ACHN (cell line): ENCODE results near the gene EFNA2.
"Not testable (repeated sequence)": the region's sequence is repeated elsewhere in the genome, so short reads cannot be mapped to it uniquely, and the experiment has no call there.

Source experiments
- DNase-seq: peaks from one replicate; pipeline ENCODE4 v3.0.0-alpha.2; 2015
- in situ Hi-C: cut with HindIII; loops from 2 replicates; pipeline ENCODE4 v1.10.0; 2017; ENCODE audit warnings: low sequenced_read_pairs, low pct_ligation_motif_present, low pct_unique_long_range_greater_than_20kb

The EFNA2 gene

GRCh38 chr19:1307320-1307719 lies 21.6 kb downstream of the EFNA2 start:
- in situ Hi-C loops: no loop called here
- no peak for DNase-seq

GRCh38 chr19:1307755-1308303 lies 22.2 kb downstream of the EFNA2 start:
- in situ Hi-C loops: no loop called here
- DNase-seq: no peak

- no peak for DNase-seq
- in situ Hi-C loops: no loop called here
Observed at GRCh38 chr19:1308718-1309117, 23.0 kb downstream of the EFNA2 start.

GRCh38 chr19:1309977-1310852 lies 24.5 kb downstream of the EFNA2 start:
- in situ Hi-C loops: no loop called here
- DNase-seq: no peak

DNA sequence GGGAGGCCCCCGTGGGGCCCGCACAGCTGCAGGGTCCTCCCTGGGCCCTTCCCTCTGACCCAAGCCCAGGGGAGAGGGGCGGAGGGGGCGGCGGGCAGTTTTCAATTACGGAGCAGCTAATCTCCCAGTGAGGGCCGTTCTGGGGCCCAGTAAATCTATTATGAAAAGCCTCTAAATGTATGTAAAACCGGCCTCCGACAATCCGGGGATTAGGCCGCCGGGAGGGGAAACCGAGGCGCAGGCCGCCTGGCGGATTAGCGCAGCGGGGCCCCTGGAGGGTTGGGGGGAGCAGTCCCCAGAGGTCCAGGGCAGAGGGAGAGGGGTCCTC lies 25.1 kb downstream of the EFNA2 start:
- no peak for DNase-seq
- in situ Hi-C loops: no loop called here

- in situ Hi-C loops: no loop called here
- DNase-seq: no peak
Observed at GRCh38 chr19:1311543-1312091, 25.9 kb downstream of the EFNA2 start.

DNA sequence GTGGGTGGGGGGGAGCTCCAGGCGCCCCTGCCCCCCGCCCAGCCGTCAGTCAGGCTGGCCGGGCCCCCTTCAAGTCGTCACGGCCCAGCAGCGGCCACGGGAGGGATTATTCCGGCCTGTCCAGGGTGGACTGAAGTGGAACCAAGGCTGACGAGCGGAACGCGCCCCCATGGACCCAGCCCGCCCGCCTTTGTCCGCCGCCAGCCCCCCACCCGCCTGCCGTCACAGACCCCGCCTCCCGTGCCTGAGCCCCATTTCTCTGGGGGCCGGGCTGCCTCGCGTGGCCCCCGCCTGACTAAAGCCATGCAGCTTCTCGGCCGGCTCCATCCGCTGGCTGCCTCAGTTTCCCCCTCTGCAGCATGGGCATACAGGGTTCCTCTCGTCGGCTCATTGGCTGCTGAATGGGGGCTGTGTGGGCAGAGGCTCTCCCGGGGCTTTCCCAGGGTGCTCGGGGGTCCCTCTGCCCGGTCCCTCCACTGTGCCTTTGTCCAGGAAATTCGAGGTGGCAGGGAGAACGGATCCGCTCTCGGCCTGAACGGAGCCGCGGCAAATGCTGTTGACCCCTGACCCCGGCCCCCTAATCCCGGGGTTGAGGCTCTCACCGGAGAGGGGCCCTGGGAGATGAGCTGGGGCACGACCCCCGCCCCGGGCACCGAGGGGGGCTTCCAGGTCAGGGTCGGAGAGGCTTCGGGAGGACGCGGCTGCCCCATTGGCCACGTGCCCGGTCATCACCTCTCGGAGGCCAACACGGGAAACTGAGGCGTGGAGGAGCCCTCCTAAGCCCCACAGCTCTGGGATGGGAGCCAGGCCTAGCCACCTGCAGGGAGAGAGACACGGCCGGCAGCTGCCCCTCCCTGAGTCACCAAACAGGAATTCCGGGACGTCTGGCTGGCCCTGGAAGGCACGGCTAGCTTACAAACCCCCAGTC lies 27.4 kb downstream of the EFNA2 start:
- DNase-seq: peak; percentile 87
- in situ Hi-C loops: no loop called here

DNA sequence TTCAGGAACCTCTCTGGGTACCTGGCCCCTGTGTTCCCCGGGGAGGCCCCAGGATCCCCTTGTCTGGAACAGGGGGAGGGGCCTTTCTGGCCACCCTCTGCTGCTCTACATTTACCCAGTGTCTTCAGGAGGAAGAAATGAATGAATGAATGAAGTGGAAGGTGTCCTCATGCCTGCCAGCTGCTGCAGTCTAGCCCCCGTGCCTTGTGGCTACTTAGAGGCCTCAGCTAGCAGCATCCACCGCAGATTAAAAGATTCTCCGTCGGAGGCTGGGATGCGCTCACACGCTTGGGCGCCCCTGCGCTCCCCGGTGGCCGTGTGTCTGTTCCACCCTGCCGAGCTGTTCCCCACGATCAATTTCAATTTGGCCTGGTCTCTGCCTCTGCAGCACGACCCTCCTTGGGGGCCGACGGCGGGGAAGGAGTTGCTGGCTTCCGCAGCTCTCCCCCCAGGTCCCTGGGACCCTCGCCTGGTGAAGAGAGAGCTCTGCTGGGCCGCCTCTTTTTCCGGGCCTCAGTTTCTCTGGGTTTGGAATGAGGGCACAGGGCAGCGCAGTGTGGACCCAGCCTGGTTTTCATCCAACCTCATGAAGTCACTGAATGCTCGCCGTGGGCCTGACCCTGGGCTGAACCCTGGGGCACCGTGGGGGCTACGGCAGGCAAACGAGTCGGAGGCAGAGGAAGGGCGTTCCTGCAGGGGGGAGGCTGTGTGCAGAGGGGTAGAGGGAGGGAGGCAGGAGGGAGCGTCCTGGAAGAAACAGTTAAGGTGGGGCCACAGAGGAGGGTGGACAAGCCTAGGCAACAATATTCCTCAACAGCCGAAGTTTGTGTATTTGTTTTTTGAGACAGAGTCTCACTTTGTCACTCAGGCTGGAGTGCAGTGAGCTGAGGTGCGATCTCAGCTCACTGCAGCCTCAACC lies 28.3 kb downstream of the EFNA2 start:
- DNase-seq: peak; percentile 67
- in situ Hi-C loops: no loop called here

- in situ Hi-C loops: no loop called here
- peak; percentile 52 for DNase-seq
Observed at GRCh38 chr19:1315470-1316166, 29.9 kb downstream of the EFNA2 start.

- in situ Hi-C loops: no loop called here
- no peak for DNase-seq
Observed at GRCh38 chr19:1316466-1316865, 30.8 kb downstream of the EFNA2 start.

DNA sequence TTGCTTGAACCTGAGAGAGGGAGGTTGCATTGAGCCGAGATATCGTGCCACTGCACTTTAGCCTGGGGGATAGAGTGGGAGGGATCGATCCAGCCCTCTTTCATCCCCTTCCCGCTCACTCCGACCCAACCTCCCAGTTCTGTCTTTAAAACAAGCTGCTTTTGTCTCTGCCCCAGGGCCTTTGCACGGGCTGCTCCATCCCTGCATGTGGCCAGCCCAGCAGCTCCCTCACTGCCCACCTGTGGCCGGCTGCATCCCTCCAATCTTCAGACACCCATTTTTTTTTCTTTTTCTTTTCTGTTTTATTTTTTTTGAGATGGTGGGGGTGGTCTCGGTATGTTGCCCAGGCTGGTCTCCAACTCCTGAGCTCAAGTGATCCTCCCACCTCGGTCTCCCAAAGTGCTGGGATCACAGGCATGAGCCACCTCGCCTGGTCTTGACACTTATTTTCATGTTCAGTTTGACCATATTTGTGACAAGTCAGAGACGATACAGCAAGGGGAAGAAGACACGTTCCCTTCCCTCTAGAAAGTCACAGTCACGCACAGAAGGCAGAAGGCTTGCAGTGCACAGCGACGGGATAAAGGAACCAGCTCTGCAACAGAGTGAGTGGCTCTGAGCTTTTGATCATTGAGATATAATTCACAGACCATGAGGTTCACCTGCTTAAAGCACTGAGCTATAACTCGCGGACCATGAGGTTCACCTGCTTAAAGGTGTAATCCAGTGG lies 31.8 kb downstream of the EFNA2 start:
- in situ Hi-C loops: no loop called here
- no peak for DNase-seq

GRCh38 chr19:1318678-1319471 lies 33.2 kb downstream of the EFNA2 start:
- in situ Hi-C loops: no loop called here
- no peak for DNase-seq

DNA sequence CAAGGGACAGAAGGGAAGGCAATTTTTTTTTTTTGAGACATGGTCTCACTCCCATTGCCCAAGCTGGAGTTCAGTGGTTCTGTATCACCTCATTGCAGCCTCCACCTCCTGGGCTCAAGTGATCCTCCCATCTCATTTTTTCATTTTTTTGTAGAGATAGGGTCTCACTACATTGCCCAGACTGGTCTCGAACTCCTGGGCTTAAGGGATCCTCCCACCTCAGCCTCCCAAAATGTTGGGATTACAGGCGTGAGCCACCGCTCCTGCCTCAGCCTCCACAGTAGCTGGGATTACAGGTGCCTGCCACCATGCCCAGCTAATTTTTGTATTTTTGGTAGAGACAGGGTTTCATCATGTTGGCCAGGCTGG lies 34.6 kb downstream of the EFNA2 start:
- in situ Hi-C loops, DNase-seq: not testable (repeated sequence)

DNA sequence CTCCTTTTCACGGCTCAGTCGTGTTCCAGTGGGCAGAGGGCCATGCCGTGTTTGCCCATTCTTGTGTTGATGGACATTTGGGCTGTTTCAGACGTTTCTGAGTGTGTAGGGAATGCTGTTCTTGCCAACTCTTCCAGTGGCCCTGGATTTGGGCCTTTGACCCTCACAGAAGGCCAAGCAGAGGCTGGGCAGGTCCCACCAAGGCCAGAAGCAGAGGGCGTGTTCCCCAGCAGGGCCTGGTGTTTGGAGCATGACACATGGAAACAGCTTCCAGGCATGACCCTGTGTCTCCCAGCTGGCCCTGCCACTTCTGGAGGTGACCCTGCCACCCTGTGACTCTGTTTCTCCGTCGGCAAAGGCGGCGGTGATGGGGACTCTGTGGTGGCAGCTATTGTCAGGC lies 35.9 kb downstream of the EFNA2 start:
- in situ Hi-C loops: no loop called here
- DNase-seq: no peak

DNA sequence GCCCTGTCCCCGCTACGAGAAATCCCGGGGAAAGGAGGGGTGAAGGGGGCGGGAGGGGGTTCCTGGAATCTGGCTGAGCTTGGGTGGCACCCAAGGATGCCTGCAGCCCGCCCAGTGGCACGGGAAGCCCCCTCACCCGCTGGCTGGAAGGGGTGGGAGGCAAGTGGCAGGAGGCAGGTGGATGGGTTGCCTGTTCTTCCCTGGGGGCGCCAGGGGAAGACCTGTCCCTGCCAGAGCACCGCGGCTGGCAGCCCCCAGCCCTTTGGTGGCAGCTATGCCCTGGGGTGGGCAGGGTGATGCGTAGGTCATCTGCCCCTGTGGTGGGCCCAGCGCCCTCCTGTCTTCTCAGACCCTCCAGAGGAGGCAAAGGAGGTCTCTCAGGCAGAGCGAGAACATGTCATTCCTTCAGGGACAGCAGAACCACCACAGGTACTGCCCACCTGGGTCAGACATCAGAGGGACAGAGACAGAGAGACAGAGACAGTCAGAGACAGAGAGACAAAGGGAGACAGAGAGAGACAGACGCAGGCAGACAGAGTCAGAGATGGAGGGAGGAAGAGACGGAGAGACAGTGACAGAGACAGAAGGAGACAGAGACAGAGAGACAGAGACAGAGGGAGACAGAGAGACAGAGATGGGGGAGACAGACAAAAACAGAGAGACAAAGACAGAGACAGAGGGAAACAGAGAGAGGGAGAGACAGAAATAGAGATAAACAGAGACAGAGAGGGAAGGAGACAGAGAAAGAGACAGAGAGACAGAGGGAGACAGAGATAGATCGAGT lies 36.7 kb downstream of the EFNA2 start:
- DNase-seq: no peak
- in situ Hi-C loops: no loop called here
